Ureter (tissue), 1 donor: Measurements from ENCODE around the gene F12. TPM values are rescaled to one million over a fixed set of nuclear protein-coding genes. Genes with fewer than 3 reads are reported as not detected.
"Not testable (repeated sequence)": the region's sequence is repeated elsewhere in the genome, so short reads cannot be mapped to it uniquely, and the experiment has no call there.

ENCODE experiments used
- DNase-seq: peaks from one replicate; pipeline ENCODE4 v3.0.0-alpha.2; 2020; ENCODE audit warnings: low spot score
- total RNA-seq: library from RNA; stranded (reverse); gene quantifications from one replicate; pipeline ENCODE4 v1.2.4, GENCODE V29; 2023
- donor health status: DM: yes; HTN: yes; CAD: no.

The F12 gene
- total RNA-seq, 1 donor from 2014 or later = 1.3 TPM

GRCh38 chr5:177432839-177433657 is 23.7 kb upstream of the F12 start:
- no peak for DNase-seq

- no peak for DNase-seq
Measured at GRCh38 chr5:177432143-177432838, 22.9 kb upstream of the F12 start.

GRCh38 chr5:177431317-177432142 is 22.2 kb upstream of the F12 start:
- no peak for DNase-seq

GRCh38 chr5:177430972-177431316 is 21.6 kb upstream of the F12 start:
- no peak for DNase-seq

GRCh38 chr5:177430140-177430951 is 21.0 kb upstream of the F12 start:
- no peak for DNase-seq

GRCh38 chr5:177429248-177430040 is 20.1 kb upstream of the F12 start:
- peak; percentile 72 for DNase-seq

GRCh38 chr5:177428574-177429217 is 19.3 kb upstream of the F12 start:
- no peak for DNase-seq

- no peak for DNase-seq
Measured at GRCh38 chr5:177427919-177428573, 18.7 kb upstream of the F12 start.

- no peak for DNase-seq
Measured at GRCh38 chr5:177427211-177427822, 18.0 kb upstream of the F12 start.

- DNase-seq = peak; percentile 69
Measured at GRCh38 chr5:177426566-177427210, 17.3 kb upstream of the F12 start, which contains the start of gene GRK6. Gene GRK6, plus strand, starts transcription at chr5:177426676. Its CDS starts 170 bp downstream, at chr5:177426846.

GRCh38 chr5:177425801-177426565 is 16.6 kb upstream of the F12 start:
- peak; percentile 100 for DNase-seq

- DNase-seq = no peak
Measured at GRCh38 chr5:177425196-177425800, 15.9 kb upstream of the F12 start.

- DNase-seq = no peak
Measured at GRCh38 chr5:177423671-177424070, 14.3 kb upstream of the F12 start.

- no peak for DNase-seq
Measured at GRCh38 chr5:177421062-177421798, 11.9 kb upstream of the F12 start.

- DNase-seq = not testable (repeated sequence)
Measured at GRCh38 chr5:177420472-177420871, 11.1 kb upstream of the F12 start.

- DNase-seq = no peak
Measured at GRCh38 chr5:177419046-177419445, 9.7 kb upstream of the F12 start.

- not testable (repeated sequence) for DNase-seq
Measured at GRCh38 chr5:177417081-177417480, 7.7 kb upstream of the F12 start.
